GM19438 (cell line): Measurements from ENCODE around the gene CTU2.
"Not testable (repeated sequence)": the region's sequence is repeated elsewhere in the genome, so short reads cannot be mapped to it uniquely, and the experiment has no call there.

ENCODE experiments used
- ATAC-seq: cut with Tn5 transposase; IDR thresholded peaks from one replicate; pipeline ENCODE4 v1.9.1; 2021; ENCODE audit warnings: low read depth; ENCODE audit not compliant: unreplicated experiment

The CTU2 gene

DNA sequence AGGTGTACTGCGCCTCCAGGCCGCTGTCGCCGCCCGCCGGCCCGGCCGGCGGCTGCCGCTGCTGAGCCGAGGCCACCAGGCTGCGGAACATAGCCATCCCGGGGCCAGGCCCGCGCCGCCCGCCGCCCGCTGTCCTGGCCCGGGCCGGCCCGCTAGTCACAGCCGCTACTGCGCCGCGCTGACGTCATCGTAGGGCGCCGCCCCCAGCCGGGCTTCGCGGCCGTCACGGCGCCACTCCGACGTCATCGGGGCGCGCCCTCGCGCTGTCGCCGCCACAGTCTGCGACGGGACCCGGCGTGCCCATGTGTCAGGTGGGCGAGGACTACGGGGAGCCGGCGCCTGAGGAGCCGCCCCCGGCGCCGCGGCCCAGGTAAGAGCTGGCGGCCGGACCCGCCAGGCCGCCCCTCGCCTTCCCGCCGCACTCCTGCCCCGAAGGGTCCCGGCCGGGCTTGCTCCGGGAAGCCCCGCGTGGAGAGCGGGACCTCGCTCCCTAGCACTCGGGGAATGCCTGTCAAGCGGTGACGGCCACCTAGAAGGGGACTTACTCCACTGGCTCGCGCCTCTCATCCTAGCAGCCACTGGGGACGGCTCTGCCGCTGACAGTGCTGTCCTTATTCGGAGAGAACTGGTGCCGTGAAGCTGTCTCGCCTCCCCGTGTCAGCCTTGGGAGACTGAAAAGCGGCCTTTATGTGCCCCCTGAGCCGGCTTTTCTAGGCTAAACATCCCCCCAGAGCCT lies at the start of gene CTU2, which contains the start of gene RNF166:
Gene CTU2 (plus strand): TSS at position 275 of the 736 bp plus-strand sequence. CDS start 28 bp downstream, at position 303.
Gene RNF166 (minus strand): TSS at position 180 of the 736 bp plus-strand sequence. CDS start 83 bp downstream, at position 97.
- ATAC-seq = peak; percentile 48

DNA sequence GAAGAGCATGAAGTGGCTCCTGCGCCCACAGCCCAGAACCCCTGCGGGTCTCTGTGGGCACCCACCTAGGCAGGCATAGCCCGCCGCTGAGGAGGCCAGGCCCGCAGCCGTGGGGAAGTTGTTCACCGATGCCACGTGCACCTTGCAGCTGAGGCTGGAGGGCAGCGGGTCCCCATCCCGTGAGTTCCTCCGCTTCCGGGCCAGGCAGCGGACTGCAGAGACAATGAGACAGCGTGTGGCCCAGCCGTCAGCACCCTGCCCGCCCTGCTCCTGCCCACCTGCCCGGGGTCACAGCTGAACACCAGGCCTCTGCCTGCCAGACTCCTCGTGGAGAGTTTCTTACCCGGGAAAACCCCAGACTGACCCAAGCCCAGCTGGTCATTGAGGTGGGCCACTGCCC lies 48.9 kb upstream of the CTU2 start:
- no peak for ATAC-seq

DNA sequence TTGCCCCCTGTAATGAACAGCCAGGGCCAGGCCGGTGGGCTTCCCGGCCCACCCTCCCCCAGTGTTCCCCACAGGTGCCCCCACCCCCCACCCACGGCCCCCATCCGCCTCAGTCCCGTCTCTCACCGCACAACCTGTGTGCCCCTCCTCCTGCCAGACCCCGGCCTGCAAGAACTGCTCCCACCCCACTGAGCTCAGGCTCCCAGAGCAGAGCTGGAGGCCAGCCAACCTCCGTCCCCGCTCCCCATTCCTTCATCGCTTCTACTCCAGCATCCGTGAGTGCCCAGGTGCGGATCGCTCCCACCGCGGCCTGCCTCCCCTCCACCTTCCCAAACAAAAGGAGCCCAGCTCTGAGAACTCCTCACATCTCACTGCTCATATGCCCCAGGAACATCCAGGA lies 47.6 kb upstream of the CTU2 start:
- ATAC-seq = no peak

DNA sequence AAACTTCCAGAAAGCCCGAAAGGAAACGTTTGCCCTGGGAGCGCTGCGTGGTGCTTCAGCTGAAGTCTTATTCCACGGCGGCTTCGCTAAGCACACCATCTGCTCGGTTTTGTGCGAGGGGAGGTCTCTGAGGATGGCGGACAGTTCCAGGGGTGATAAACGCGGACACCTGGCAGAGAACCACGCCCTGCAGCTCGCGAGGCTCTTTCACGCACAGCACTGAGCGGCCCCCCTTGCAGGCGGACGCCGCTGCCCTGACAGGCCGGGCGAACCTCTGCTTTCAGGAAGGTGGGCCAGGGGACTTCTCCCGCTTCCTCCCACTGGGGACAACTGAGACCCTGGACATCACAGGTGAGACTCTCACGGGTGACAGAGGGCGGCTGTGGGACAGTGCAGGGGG lies 47.1 kb upstream of the CTU2 start:
- ATAC-seq = no peak

DNA sequence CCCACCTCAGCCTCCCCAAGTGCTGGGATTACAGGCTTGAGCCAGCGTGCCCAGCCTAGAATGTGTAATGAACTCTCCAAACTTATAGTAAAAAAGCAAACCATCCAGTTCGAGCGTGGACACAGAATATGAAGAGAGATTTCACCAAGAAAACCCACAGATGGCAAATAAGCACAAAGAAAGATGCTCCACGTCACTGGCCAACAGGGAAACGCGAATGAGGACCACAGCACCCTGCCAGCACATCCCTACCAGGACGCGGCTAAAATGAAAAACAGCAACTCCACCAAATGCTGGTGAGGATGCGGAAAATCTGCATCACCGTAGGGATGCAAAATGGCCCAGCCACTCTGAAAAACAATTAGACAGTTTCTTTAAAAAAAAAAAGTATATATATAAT lies 44.8 kb upstream of the CTU2 start:
- no peak for ATAC-seq

DNA sequence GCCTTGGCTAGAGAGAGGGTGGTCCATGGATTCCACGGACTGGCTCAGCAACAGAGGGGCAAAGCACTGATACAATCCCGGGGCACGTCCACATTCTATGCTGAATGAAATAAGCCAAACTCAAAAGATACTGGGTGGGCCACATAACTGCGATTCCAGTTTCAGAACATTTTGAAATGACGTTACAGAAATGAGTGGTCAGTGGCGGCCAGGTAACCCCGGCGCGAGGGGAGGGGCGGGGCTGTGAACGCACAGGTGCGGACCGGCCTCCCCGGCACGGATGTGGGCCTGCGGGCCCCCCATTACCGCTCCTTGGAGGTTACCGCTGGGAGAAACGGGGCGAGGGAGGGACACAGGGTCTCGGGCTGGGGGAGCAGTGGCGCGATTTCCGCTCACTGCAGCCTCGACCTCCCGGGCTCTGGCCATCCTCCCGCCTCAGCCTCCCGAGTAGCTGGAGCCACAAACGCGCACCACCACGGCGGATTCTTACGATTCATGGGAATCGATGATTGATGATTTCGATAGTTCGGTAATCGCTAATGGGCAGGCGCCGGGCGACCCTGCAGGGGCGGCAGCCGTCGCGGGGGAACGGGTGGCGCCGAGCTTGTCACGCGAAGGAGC lies 44.0 kb upstream of the CTU2 start:
- peak; percentile 4 for ATAC-seq

DNA sequence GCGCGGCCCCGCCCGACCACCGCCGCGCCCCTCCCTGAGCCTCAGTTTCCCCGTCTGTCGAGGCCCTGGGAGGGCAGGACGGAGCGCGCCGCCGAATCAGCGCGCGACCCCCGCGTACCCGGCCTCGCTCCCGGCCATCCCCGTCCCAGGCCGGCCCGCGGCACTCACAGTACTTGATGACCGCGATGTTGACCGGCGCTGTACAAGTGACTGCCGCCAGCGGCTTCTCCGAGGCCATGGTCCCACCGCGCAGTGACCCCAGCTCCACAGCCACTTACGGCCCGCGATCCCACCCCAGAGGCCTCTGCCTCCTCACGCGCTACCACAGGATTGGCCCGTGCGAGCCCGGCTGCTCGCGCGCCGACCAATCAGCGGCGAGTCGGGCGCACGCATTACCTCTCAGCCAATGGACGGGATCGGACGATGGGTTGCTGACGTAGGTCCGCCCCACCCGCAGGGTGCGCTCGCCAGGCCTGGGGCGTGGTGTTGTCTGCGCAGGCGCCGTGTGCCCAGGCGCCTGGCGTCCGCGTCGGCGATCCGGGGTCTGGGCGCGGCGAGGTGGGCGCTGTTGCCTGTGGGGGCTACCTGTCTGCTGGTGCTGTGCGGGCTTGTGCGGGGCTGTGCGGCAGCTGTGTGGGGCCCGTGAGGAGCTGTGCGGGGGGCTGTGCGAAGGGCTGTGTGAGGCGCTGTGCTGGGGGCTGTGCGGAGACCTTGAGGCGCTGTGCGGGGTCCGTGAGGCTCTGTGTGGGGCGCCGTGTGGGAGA lies 43.3 kb upstream of the CTU2 start, which contains the start of gene MVD:
Gene MVD (minus strand): TSS at position 249 of the 764 bp plus-strand sequence. CDS start 11 bp downstream, at position 238.
- ATAC-seq = peak; percentile 92

DNA sequence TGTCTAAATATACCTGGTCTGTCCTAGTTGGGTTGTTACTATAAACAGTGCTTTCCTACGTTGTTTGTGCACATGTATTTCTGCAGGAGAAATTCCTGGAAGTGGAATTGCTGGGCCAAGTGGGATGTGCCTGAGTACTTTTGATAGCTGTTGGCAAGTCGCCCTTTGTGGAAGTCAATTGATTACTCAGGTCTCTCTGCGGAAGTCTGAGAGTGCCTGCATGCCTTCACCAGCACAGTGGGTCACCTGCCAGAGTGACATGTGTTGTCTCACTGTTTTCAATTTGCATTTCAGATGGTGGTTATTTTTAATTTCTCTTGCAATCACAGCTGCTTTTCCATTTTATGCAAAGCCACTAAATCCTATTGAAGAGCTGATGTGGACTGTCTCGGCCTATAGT lies 41.2 kb upstream of the CTU2 start:
- no peak for ATAC-seq

DNA sequence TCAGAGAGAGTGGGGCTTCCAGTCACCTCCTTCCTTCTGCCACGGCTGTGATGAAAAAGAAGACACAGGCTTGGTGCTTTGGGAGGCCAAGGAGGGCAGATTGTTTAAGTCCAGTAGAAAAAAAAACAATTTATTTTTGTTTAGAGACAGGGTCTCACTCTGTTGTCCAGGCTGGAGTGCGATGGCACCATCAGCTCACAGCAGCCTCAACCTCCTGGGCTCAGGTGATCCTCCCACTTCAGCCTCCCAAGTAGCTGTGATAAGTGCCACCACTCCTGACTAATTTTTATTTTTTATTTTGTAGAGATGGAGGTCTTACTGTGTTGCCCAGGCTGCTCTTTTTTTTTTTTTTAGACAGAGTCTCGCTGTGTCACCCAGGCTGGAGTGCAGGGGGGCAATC lies 40.7 kb upstream of the CTU2 start:
- ATAC-seq = no peak

DNA sequence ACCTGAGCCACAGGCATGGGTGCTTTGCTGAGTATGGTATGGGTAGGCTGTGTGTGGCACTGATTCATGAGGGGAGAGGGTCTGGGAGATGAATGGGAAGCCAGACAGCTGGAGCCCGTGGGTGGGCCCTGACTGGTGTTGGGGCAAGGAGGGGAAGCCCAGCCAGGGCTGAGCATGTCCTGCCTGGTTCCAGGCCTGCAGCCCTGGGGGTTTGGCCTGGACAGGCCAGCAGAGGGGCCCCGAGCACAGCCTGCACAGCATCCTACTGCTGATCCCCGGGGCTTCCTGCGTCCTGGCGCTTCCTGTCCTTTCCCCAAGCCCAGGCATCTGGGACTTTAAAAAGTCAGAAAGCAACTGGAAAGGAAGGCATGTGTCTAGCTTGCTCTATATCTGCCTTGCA lies 38.8 kb upstream of the CTU2 start:
- ATAC-seq = no peak

DNA sequence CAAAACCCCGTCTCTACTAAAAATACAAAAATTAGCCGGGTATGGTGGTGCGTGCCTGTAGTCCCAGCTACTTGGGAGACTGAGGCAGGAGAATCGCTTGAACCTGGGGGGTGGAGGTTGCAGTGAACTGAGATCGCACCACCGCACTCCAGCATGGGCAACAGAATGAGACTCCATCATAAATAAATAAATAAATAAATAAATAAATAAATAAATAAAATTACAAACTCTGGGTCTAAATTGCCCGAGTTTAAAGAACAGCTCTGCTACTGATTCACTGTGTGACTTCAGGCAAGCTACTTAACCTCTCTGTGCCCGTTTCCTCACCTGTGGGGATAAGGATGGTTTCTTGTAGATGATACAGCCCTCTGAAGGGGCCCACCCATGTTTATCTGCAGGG lies 36.8 kb upstream of the CTU2 start:
- not testable (repeated sequence) for ATAC-seq

DNA sequence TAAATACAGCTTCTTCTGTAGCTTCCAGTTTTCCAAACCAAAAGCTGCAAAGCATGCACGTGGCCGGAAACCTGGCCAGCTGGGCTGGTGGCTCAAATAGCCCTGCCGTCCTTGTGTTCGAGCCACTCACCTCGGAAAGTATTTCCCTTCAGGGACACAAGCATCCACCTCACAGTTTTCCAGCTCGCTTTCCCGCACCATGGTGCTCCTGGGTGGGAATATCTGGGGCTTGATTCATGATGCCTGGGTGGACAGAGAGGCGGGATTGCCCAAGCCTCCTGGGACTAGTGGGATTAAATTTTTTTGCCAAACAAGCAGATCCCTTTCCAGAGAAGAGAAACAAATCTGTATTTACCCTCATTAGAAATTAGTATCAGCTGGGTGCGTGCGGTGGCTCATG lies 36.3 kb upstream of the CTU2 start:
- no peak for ATAC-seq

DNA sequence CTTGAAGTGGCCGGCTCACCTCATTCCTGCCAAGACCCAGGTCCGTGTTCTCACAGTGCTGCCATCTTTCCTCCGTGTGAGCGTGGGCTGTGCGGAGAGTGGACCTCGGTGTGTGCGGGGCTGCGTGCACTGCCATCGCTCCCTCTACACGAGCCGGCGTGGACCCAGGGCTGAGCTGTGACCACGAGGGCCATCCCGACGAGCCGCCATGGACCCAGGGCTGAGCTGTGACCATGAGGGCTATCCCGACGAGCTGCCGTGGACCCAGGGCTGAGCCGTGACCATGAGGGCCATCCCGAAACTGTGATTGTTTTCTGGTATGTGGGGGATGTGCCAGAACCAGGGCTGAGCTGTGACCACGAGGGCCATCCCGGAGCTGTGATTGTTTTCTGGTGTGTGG lies 34.5 kb upstream of the CTU2 start:
- ATAC-seq = no peak

DNA sequence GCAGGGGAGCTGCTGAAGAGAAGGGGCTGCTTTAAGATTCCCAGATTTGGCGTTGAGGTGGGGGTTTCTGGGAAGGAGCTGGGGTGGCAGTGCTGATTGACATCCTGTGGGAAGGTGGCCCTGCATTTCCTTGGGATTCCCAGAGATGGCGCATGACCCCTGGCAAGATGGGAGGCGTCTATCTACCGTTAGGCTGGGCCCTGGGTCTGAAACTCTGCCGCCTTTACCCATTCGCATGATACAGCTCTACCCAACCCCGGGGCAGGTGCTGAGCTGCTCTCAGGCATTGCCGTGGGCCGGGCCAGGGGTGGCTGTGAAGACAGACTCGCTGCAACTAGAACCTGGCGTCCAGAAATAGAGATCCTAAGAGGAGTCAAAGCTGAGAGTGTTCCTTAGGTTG lies 33.5 kb upstream of the CTU2 start:
- ATAC-seq = no peak

DNA sequence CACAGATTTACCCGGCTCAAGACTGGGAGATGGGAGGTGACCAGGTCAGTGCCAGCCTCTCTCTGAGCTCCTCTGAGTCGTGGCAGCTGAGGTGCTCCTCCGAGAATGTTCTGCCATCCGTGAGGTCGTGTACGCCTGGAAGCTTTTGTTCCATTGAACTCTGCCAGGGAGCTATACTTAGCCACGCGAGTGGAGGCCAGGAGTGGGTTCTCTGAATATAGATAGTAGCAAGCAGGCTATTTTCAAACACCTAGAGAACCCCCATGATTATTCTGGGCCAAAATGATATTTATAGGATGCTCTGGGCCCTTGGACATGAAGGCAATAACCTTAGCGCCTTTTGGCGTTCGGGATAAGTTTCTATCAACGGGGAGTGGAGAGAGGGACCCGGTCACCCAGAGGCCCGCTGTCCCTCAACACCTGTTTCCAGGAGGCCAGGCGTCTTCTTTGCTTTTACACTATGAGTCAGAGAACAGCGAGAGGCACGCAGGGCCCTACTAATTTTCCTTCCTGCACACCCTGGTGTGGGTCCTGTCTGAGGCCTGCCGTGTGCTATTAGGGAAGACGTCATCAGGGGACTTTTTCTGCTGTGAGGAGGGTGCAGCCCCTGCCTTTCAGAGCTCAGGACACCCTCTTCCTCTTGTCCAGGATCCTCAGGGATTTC lies 32.5 kb upstream of the CTU2 start:
- ATAC-seq = no peak

DNA sequence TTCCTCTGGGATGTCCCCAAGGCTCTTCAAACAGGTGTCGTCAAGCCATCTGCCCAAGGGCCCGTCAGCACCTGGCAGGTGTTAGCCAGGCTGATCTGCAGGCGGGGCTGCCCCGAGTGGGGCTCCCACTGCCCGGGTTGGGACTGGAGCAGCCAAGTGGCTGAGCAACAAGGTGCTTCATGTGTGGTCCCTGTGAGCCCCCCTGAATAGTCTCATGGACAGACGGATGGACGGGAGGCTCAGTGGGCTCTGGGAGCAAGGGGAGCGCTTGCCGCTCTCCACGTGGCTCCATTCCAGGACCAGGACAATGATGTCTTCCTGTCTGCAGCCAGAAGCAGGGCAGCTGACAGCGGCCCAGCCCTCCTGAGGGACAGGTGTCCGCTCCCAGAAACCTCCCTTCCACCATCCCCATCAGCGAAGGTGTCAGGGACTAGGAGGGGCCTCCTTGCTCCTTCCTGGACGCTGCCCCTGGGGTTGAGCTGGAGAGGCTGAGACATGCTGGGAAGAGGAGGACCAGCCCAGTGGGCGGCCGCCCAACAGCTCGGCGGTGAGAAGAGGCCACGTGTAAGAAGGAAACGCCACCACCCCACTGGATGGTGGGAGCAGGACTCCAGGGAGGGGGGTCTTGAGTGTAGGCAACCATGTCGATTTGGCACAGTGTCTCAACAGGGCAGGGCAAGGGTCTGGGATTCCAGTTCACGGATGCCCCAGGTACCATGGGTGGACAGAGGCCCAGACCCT lies 29.6 kb upstream of the CTU2 start:
- no peak for ATAC-seq

DNA sequence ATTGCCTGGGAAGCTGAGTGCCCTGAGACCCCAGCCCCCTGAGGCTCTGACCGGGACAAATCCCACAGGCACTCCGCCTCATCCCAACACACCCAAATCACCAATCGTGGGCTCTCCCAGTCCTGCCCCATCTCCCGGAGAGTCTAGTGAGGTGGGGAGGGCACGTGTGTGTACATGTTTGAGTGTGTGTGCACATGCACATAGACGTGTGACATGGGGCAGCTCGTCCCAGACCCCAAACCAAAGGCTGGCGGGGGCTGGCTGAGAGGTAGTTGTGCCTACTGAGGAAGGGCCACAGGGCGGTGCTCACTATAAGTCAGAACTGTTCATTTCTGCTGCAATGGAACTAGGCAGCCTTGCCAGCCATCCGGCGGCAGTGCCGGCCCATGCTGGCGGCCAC lies 28.6 kb upstream of the CTU2 start:
- no peak for ATAC-seq

DNA sequence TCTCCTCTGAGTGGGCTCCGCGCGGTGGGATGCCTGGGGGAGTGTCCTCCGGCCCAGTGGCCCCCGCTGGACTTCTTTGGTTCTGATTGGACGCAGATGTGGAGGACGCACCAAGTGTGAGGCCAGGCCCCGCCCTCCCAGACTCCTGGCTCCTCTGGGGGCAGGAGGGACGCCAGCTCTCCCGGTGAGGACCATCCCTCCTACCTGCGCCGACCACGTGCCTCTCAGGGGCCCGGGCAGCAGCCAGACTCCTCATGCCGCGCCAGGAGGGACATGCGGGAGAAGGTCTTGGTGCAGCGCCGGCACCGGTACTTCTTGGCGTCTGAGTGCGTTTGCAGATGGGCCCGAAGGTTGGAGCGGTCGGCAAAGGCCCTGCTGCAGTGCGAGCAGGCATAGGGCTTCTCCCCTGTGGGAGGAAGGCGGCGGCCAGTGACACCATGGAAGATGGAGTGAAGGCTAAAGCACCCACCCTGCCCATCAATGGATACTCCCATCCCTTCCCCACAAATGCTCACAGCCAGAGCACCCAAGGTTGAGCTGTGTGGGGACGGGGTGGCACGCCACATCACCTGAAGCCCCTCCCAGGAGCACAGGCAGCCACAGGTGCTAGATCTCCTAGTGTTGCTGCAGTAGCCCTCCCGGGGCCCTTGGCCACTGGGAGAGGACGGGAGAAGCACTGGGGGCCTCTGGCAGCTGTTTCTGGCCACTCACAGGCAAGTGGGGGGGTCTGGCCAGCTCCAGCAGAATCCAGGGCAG lies 27.9 kb upstream of the CTU2 start:
- ATAC-seq = no peak

DNA sequence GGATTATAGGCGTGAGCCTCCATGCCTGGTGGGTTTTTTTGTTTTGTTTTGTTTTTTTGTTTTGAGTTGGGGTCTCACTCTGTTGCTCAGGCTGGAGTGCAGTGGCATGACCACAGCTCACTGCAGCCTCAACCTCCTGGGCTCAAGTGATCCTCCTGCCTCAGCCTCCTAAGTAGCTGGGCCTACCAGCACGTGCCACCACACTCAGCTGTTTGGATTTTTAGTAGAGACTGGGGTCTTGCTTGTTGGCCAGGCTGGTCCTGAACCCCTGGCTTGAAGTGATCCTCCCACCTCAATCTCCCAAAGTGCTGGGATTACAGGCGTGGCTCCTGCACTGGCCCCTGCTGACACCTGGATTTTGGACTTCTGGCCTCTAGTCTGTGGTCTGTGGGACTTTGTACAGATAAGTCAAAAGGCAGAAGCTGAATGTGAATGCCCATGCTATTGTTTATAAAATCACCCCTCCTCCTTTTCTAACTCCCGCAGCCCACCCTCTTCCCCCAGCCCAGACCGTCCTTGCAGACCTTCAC lies 25.7 kb upstream of the CTU2 start:
- ATAC-seq = no peak
